ENCODE results near the gene S100A1.
"Not testable (repeated sequence)": the region's sequence is repeated elsewhere in the genome, so short reads cannot be mapped to it uniquely, and the experiment has no call there.

Gene S100A1

GRCh38 chr1:153659656-153660055, 31.4 kb downstream of the S100A1 start:
- DNase-seq, result no peak

DNA sequence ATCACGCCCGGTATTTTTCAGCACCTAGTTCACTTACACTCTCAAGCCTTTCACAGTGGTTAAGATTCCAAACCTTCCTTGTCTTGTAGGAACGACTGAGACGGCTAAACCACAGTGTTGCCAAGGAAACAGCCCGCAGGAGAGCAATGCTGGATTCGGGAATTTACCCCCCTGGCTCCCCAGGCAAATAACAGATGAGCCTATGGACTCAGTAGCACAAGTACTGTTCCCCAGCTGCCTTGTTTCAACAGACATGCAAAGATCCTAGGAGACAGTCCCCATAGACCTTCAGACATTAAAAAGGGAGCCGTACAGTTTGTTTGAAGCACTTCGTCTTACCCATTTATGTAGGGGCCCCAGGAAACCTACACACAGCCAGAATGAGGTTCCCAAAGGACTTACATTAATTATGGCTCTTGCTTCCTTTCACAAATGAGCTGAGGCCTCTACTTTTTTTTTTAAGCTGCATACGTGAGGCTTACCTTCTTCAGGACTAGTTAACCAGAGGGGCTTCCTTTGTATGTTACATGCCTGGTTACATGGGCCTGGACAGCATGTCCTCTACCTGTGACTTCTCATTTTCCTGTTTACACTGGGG, 33.0 kb downstream of the S100A1 start:
- no peak for DNase-seq

DNA sequence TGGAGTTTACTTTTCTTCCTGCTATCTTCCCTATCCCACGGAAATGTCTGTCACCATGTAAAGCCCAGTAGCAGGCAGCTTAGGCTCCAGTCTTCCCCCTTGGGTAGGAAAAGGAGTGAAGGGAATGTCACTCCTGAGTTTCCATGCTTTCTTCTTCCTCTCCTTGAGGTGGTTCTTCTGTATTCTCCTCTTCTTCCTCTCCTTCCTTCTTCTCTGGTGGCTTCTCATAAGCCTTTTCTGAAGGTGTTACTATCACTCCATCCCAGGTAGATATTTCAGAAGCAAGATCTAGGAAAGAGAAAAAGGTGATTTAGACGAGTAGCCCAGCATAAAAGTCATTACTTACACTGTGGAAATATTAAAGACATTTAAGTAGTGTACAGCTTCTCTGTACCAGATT, 34.0 kb downstream of the S100A1 start:
- no peak for DNase-seq

DNA sequence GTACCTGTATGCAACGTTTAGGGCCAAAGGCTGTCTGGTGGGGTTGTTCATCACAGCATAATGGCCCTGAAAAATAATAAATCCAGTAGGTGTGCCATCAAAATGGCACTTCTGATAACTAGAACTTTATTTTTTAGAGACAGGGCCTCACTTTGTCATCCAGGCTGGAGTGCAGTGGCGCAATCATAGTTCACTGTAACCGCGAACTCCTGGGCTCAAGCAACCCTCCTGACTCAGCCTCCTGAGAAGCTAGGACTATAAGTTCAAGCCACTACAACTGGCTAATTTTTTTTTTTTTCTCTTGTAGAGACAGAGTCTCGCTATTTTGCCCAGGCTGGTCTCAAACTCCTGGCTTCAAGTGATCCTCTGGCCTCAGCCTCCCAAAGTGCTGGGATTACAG, 35.0 kb downstream of the S100A1 start:
- no peak for DNase-seq

DNA sequence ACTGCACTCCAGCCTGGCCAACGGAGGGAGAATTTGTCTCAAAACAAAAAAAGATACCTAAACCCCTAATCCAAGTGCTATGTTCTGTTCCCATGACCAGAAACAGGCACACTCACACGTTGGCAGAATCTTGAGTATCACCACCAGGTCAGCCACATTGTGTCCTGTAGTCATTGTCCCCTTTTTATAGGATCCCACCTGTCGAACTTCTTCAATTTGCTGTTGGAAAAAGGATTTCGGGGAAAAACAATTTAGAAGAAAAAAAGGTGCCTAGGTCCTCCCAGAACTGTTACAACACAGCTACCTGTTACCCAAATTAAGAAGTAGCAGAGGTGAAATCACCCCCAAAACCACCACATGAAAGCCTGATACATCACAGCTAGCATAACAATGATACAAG, 39.2 kb downstream of the S100A1 start:
- no peak for DNase-seq

DNA sequence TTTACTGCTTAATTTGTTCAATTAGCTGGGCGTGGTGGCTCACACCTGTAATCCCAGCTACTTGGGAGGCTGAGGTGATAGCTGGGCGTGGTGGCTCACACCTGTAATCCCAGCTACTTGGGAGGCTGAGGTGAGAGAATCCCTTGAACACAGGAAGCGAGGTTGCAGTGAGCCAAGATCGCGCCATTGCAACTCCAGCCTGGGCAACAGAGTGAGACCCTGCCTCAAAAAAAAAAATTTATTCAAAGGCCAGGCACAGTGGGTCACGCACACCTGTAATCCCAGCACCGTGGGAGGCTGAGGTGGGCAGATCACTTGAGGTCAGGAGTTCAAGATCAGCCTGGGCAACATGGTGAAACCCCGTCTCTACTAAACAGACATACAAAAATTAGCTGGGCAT, 40.4 kb downstream of the S100A1 start:
- DNase-seq, result not testable (repeated sequence)

DNA sequence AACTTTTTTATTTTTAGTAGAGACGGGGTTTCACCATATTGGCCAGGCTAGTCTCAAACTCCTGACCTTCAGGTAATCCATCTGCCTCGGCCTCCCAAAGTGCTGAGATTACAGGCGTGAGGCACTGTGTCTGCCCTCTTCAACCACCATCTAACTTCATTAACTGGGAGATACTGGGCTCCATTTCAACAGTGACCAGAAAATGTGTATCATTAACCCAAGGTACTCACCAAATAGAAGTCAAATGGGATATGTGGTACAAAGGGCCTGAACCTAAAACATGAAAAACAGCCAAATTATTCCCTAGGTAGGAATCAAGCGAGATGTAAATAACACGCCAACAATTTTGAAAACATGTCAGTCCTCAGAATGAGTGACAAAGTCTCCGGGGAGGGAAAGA, 41.4 kb downstream of the S100A1 start:
- DNase-seq, result no peak

DNA sequence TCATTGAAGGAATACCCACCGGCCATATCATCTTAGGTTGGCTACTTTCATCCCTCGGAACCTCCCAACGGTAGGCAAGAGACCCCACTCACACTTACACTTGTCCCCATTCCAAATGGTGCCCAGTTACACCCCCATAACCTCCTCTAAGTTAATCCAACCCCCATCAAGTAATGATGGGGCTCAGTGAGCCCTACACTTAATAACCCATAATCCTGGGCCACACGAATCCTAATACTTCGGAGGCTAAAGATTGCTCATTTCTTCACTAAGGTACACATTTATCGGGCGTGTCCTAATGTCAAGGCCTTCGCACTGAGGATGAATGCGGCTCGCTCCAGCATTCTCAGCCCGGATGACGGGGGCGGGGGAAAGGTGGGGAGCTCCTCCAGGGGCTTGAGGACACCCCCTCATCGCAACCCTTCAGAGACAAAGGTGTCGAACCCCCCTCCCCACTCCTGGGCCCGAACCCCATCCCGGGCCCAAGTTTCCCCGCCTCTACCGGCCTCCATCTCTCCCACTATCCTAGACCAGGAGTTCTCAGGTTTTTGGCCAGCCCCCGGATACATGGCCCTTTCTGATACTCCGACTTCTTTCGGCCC, 42.1 kb downstream of the S100A1 start:
- DNase-seq, result no peak

DNA sequence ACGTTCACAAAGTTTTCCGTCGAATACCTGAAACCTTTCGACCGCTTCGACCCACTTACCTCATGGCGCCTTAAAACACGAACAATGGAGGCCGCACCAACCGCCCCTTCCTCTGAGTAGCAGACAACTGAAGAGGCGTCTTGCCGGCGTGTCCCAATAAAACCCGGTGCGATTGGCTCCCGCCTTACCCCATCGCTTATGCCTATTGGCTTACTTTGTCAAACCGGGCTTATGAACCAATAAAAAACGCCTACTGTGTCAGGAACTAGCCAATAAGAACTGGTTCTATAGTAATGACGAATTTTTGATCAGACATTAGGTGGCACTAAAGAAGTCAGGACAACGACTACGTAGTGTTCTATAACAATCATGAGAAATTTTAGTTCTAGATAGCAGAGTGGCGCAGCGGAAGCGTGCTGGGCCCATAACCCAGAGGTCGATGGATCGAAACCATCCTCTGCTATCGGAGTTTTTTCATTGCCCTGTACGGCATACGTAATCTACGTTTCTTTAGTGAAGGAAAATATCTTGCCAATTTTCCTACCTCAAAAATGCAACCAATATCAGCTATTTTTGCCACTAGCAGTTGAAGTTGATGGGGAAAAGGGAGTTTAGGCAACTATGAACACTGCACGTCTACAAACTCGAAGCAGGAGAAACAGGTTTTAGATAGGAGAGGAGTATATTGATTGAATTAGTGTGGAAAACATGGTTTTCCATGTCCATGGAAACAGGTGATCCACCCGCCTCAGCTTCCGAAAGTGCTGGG, 42.8 kb downstream of the S100A1 start, which contains the start of gene ILF2:
Gene ILF2, minus strand, starts transcription at position 135 of the 769 bp plus-strand sequence. Its CDS starts 71 bp downstream, at position 64.
- DNase-seq, result peak; percentile 79 to 95

- not testable (repeated sequence) for DNase-seq
Measured at GRCh38 chr1:153671628-153672353, 43.6 kb downstream of the S100A1 start.

- DNase-seq, result no peak
Measured at GRCh38 chr1:153673511-153673910, 45.3 kb downstream of the S100A1 start.

- no peak for DNase-seq
Measured at GRCh38 chr1:153677718-153678518, 49.7 kb downstream of the S100A1 start.

GRCh38 chr1:153678519-153679336, 50.5 kb downstream of the S100A1 start, which contains the start of gene NPR1:
TSS of gene NPR1 (plus strand) at chr1:153678688. CDS start at chr1:153679109, 421 bp downstream.
- no peak for DNase-seq

DNA sequence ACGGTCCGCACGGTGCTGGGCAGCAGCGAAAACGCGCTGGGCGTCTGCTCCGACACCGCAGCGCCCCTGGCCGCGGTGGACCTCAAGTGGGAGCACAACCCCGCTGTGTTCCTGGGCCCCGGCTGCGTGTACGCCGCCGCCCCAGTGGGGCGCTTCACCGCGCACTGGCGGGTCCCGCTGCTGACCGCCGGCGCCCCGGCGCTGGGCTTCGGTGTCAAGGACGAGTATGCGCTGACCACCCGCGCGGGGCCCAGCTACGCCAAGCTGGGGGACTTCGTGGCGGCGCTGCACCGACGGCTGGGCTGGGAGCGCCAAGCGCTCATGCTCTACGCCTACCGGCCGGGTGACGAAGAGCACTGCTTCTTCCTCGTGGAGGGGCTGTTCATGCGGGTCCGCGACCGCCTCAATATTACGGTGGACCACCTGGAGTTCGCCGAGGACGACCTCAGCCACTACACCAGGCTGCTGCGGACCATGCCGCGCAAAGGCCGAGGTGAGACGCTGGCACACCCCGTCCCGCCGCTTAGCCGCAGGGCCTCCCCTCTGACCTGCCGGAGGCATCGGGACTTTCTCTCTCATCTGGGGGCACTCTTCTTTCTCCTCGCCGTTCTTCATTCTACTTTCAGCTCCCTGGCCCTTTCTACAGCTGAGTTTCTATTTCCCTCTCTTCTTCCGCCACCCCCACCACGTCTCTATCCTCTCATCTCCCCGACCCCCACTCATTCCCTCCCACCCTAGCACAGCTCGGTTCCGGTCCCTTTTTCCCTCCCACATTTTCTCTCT, 51.3 kb downstream of the S100A1 start:
- no peak for DNase-seq

- DNase-seq, result no peak
Measured at GRCh38 chr1:153680120-153680403, 51.8 kb downstream of the S100A1 start.

Data from cerebellar nuclear complex (tissue), 1 donor.